Activated CD8-positive, alpha-beta memory T cell treated with anti-CD3 and anti-CD28 coated beads, Interleukin-2, amount 50 U/mL, for 48 hours (primary cell): Measurements from ENCODE around the gene PIP5K1C.
"Not testable (repeated sequence)": the region's sequence is repeated elsewhere in the genome, so short reads cannot be mapped to it uniquely, and the experiment has no call there.

Experiments
- DNase-seq: peaks from one replicate; pipeline ENCODE4 v3.0.0-alpha.2; 2020

The PIP5K1C gene

DNA sequence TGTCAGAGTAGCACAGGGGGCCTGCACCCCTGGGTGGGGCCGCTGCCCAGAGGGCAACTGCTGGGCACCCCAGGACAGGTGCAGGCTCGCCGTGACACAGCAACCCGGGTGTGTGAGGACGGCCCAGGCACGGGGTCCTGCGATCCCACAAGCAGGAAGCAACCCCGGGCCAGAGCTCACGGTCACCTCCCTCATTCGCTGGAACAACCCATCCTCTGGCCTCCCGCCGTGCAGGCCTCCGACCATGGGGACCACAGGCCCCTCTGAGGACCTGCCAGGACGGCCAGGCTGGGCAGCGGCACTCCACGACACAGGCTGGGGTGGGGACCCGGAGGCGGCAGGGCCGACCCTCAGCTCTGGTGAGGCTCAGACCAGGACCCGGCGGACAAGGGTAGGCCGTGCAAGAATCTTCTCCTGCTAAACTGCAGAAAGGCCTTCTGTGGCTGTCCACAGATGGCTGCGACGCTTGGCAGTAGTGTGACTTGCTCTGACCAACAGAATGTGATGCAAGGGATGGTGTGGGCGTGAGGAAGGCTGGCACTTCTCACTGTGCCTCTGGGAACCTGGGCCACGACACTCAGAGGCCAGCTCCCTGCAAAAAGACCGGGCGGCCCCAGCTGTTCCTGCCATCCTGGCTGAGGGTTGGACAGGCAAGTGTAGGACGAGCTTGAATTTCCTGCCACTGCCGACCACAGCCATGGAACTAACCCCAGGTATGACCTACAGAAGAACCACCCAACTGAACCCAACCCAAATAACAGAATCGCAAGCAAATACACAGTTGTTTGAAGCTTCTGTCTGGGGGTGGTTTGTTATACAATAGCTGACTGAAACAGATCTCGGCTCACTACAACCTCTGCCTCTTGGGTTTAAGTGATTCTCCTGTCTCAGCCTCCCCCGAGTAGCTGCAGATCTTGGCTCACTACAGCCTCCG, 26.5 kb downstream of the PIP5K1C start:
- DNase-seq, result no peak

DNA sequence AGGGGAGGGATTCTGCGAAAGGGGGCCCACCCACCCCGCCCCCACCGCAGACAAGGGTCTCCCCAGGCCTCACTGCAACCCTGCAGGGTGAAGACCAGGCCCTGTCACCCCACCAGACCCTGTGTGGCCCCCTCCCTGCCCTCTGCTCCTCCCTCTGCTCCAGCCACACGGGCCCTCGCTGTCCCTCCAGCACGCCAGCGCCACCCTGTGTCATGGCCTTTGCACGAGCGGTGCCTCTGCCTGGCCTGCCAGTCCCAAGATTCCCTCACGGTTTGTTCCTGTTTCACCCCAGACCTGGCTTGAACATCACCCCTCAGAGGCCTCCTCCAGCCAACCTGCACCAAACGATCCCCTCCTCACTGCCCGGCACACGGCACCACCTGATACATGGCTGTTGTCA, 27.3 kb downstream of the PIP5K1C start:
- no peak for DNase-seq

DNA sequence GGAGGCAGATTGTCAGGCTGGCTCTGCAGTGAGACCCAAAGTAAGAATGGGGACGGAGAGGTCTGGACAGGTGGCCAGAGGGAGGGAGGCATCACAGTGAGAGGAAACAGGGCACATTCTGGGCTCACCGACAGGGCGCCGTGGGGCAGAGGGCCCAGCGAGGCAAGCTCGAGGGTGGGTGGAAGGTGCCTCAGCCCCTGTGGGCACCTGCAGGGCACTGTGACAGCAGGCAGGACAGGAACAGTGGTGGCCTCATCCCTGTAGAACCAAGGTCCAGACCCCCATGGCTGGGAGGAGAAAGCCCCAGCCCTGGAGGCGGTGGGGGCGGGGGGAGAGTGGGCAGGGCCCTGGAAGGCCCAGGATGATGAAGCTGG, 27.7 kb downstream of the PIP5K1C start:
- DNase-seq, result no peak

DNA sequence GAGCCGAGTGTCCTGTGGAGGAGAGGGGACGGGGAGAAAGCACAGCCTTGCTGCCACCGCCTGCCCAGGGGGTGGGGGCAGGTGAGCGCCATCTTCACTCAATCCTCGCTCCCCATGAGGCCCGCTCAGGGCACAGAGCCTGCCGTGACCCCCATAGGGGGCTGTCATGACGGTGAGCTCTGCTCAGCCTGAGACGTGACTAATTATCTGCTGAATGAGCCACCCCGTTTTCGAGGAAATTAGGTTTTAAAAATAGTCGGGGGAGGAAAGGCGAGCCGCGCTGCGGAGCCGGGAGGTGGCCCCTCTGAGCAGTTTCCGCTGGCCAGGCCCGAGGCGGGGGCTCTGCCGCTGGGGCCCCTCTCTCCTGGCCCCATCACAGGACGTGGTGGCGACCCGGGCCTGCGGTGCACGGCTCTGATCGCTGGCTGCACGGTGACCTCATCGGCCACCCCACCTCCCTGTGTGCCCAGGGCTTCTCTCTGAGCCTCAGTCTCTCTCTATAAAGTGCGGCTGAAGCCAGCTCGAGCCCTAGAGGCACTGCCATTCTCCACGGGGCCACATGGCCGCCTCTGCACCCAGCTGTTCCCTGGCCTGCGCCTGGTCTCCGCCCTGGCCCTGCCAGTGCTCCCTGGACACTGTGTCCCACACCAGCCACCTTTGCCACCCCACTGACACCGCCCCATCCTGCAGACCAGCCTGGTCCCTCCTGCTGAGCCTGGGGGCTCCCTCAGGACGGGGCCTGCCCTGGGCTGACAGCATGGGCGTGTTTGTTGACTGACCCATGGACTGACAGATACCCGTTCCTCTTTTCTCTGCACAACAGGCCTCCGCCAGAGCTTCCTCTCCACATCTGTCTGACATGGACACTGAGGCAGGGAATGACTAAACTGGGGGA, 28.3 kb downstream of the PIP5K1C start:
- peak; percentile 78 for DNase-seq

DNA sequence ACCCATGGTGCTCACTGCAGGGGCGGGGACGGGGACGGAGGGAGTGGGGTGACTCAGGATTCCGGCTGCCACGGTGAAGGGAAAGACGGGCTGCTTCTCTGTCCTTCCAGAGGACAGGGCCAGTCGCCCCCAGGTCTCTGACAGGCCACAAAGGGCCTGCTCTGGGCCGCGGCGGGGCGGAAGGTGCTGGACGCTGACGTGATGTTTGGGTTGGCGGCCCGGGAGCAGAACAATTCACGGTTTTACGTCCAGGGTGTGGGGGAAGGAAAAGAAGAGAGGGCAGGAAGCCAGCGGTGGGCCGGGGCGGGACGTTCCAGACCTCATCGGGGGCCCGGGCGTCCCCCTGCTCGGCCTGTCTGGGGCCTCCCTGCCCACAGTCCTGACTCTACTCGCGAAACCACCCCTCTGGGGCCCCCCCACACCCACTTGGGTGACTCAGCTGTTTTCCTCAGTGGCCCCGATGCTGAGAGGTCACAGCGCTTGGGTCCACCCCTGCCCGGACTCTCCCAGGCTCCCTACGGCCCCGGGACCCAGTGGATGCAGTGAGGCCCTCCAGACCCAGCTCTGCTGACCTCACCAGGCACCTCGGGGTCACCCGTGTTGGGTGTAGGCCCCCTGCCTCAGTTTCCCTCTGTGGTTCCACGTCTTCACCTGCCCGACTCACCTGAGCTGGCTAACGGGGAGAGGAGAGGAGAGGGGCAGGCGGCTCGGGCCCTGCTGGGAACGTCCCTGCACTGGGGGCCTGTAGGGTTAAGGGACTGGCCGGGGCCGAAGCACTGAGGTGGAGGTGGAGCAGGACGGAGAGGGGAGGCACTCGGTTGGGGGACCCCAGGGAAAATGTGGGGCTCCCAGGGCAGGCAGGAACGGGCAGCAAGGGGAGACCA, 29.2 kb downstream of the PIP5K1C start:
- peak; percentile 84 for DNase-seq

GRCh38 chr19:3669947-3670795, 30.1 kb downstream of the PIP5K1C start:
- no peak for DNase-seq

GRCh38 chr19:3669082-3669946, 31.0 kb downstream of the PIP5K1C start:
- no peak for DNase-seq

DNA sequence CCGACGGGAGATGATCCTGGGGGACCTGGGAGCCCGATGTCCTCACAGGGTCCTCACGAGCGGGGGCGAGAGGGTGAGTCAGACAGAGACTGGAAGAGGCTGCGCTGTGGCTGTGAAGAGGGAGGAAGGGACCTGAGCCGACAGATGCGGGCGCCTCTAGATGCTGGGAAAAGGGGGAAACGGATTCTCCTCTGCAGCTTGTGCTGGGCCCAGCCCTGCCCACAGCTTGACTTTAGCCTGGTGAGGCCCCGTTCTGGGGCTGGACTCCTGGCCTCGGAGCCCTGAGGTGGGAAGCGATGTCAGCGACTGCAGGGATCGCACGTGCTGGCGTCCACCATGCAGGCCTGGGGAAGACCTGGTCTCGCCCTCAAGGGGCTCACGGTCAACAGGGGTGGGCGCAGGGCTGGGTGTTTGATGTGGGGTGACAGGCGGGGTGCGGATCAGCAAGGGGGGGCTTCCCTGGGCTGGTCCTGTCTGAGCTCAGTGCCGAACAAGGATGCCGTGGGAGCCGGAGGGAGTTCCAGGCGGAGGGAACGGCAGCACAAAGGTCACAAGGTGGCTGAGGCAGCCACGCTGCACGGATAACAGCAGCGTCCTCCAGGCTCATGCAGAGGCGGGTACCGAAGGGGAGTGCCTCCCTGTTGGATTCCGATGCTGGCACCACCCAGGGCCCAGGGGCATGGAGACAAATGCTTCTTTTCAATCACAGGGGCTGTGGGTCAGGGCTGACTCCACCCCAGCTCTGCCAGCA, 31.8 kb downstream of the PIP5K1C start:
- DNase-seq, result no peak

GRCh38 chr19:3667766-3668165, 32.5 kb downstream of the PIP5K1C start:
- DNase-seq, result no peak

DNA sequence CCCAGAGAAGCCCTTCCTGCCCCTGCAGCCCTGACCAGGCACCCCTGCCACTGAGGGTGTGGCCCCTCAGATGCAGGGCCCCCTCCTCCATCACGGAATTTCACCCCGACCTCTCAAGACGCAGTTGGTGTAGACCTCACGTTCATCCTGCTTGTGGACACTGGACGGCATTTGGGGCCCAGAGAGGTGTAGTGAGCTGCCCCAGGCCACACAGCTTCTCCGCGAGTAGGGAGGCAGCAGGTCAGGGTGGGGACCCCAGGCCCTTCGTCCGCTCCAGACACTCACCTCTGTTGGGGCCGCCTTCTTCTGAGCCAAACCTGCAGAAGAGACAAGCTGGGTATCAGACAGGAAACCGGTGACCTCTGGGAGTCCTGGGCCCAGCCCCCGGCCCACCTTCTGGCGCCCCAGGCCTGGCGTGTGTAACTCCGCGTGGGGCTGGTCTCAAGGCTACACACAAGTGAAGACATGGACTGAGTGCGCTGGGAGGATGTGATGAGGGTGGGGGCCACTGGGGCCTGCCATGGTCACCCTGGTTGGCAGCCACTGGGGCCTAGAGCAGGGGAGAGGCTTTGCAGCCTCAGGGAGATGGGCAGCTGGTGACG, 33.1 kb downstream of the PIP5K1C start:
- DNase-seq, result no peak

- not testable (repeated sequence) for DNase-seq
Measured at GRCh38 chr19:3666545-3666856, 33.8 kb downstream of the PIP5K1C start.

- DNase-seq, result peak; percentile 94
Measured at GRCh38 chr19:3665681-3666544, 34.4 kb downstream of the PIP5K1C start.

DNA sequence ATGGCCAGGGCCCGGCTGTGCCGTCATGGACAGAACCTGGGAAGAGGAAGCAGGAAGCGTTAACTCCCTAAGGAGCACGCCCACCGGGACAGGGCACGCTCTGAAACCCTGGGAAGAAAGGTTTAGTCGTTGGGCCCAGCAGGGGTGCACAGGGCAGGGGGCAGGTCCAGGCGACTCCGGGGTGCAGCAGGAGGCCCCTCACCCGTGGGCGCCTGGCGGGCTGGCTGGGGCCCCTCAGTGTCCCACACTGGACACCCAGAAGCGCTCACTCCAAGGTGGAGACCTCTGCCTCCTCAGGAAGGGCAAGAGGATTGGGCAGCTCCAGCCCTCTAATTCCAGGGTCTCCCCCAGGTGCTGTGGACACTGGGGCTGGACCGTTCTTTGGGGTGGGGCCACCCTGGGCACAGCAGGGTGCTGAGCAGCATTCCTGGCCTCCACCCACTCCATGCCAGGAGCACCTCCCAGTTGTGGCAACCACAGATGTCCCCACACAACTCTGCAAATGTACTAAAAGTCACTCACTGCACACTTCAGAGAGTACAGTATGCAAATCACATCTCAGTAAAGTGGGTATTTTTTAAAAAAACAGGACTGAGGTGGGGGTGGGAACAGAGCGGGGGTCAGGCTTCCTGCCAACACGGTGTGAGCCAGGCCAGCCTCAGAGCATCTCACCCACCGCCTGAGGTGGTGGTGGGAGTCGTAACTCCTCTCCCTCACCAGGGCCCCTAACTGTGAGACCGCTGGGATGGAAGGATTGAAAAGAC, 35.2 kb downstream of the PIP5K1C start:
- no peak for DNase-seq

DNA sequence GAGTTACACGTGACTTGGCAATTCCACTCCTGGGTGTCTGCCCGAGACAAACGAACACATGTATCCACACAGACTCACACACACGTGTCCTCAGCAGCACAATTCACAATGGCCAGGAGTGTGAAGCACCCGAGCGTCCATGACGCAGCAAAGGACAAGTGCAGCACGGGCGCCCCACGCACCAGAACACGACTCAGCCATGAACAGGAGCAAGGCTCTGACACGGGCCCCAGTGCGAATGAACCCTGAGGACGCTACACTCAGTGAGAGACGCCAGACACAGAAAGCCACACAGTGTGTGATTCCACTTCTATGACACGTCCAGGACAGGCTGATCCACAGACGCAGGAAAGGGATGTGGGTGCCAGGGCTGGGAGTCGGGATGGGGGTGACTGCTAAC, 36.4 kb downstream of the PIP5K1C start:
- no peak for DNase-seq

GRCh38 chr19:3661284-3662238, 38.7 kb downstream of the PIP5K1C start:
- no peak for DNase-seq

GRCh38 chr19:3660493-3661219, 39.6 kb downstream of the PIP5K1C start:
- no peak for DNase-seq
